SK-N-MC (cell line): ENCODE results near the gene ULK4.

Source experiments
- EZH2 ChIP-seq: fragments of 200-600 bp; sonication (generic); IDR thresholded peaks from one replicate; pipeline ENCODE4 v1.6.1; 2017; ENCODE audit warnings: antibody characterized with exemption
- FOXP2 ChIP-seq: optimal IDR thresholded peaks from 2 replicates; pipeline ENCODE3; 2011; ENCODE audit warnings: mild to moderate bottlenecking, moderate library complexity; ENCODE audit not compliant: insufficient read depth; ENCODE audit errors: extremely low read length, control extremely low read depth
- POLR2AphosphoS5 ChIP-seq: IDR thresholded peaks from 2 replicates; pipeline ENCODE4 v1.6.1; 2012; ENCODE audit warnings: mild to moderate bottlenecking, low read depth, low read length, borderline replicate concordance

- no peak for TF ChIP-seq EZH2
- no peak for TF ChIP-seq POLR2AphosphoS5
- no peak for TF ChIP-seq FOXP2
Measured at GRCh38 chr3:41673650-41674049, 288.3 kb downstream of the ULK4 start.
